DMS53 treated with DMSO at 0.1 percent for 48 hours (cell line): ENCODE results near the gene GPX7.

Experiments used
- DNase-seq: peaks from one replicate; lab custom pipeline; 2025; ENCODE audit not compliant: unreplicated experiment; lab: John Stamatoyannopoulos, UW

The GPX7 gene

GRCh38 chr1:52628614-52629324, 26.6 kb downstream of the GPX7 start:
- no peak for DNase-seq

DNA sequence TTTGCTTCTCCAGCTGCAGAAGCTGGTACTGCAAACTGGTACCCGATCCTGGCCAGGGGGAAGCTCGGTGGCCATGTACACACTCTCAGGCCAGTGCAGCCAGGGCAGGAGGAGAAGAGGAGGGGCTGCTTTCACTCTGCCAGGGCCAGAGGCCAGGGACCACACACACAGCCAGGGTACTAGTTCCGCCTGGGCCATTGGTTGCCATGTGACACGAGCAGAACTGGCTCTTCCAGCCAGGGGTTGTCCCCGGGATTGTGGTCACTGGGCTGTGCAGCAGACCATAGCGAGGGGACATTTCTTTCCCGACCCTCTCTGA, 27.1 kb downstream of the GPX7 start:
- peak; percentile 11 for DNase-seq

DNA sequence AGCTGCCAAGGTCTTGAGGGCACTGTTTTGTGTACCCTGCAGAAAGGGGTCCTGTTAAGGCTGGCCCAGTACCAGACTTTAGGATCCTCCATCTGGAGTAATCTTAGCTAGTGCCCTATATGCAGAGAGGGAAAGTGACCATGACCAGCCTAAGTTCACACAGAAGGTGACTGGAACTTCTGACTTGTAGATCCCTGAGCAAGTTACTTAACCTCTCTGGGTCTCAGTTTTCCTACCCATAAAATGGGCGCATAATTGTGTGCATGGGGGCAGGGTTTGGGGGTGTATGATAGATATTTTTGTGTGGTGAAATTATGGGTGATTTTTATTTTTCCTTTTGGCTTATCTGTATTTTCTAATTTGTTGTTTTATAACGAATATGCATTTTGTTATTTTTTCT, 27.5 kb downstream of the GPX7 start:
- DNase-seq, result no peak

DNA sequence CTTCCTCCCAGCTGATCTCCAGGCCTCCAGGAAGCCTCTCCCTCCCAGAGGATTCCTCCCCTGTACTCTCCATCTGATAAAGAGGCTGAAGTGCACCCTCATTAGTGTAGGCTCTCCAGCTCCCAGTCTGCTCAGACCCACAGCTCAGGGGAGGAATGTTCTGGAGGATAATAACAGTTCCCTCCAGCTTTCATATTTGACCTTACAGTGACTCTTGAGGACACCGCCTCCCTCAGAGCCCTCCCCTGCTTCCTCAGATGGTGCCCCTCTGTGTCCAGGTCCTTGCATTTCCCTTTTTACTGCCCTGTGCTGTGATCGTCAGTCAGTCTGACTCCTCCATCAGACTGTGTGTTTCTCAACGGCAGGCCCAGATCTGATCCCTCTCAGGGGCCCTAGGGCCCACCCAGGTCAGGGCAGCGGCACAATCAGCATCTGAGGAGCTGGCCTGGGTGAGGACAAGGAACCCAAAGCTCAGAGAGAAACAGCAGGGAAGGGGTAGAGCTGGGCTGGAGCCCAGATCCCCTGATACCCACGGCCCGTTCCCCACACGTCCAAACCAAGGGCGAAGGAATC, 29.7 kb downstream of the GPX7 start:
- no peak for DNase-seq

DNA sequence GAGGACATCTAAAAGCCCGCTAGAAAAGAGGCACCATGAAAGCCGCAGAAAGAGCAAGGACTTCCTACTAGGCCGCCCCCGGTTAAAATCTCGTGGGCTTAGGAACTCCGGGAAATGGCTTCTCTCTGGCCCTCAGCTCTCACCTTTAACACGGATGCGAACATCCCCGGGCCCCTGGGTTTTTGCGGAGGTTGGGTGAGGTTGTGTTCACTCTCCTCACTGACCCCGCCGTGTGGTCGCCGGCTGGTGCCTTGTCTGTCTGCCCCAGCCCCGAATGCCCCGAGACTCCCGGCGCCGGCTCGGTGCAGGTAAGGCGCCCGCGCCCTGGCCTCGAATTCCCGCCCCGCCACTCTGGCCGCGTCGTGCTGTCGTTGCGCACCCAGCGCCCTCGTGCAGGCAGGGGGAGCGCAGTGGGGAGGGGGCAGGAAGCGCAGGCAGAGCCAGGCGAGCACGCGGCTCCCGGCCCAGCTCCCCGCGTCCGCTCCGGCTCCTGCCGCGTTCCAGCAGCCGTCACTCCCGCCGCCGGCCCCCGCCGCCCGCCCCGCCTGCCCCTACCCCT, 30.6 kb downstream of the GPX7 start, which contains the start of gene SHISAL2A:
SHISAL2A (plus strand) TSS at position 437 of the 559 bp plus-strand sequence. CDS start 326 bp downstream, outside the sequence.
- DNase-seq, result peak; percentile 64

DNA sequence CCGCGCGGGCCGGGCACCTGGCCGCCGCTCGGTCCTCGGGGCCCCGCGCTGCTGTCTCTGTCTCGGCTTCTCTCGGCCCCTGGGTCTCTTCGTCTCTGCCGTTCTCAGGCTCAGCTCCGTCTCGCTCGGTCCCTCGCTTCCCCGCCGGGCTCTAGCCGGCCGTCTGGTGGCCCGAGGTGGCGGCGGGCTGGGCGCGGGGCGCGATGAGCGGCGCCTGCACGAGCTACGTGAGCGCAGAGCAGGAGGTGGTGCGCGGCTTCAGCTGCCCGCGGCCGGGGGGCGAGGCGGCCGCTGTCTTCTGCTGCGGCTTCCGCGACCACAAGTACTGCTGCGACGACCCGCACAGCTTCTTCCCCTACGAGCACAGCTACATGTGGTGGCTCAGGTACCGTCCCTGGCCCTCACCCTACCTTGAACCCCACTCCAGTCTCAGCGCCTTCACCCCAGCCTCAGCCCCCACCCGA, 31.2 kb downstream of the GPX7 start:
- DNase-seq, result peak; percentile 64

GRCh38 chr1:52634111-52634510, 31.9 kb downstream of the GPX7 start:
- DNase-seq, result no peak

- DNase-seq, result peak; percentile 12
Observed at GRCh38 chr1:52635321-52636089, 33.3 kb downstream of the GPX7 start.

DNA sequence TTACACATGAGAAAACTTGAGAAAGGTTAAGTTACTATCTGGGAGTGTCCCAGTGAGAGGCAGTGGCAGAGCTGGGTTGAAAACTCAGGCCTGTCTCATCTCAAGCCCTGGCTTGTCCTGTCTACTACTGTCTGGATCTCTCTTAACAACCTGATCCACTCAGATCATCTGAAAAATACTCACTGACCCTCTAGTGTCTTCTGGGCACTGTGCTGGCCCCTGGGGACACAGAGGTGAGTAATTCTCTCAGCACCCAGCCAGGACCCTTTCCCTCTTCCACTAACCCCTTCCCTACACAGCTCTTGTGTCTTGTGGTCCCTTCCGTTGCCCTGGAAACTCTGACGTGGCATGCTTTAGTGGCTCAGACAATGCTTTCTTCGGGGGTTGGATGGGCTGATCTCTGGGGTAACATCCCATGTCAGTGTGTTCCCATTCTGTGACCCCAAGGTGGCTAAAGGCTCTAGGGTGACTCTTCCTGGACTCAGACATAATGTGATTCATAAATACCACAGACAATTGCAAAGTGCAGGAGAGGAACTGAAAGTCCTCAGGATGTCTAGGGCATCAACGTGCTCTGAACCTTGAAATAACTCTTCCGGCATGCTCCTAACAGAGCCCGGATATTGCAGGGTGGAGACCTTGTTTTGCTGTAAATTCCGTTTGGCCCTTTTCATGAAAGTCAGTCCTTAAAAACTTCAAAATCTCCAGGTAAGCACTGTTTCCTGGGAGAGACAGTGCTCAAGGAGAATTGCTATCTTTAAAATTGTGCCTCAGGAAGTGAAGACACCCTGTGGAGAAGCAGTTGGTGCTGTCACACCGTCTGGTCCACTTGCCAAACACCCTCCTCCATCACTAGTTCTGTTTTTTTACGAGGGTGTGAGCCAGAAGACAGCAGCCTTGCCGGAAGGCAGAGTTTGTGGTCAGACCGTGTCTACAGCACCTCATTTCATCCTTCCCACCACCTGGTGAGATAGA, 34.8 kb downstream of the GPX7 start:
- no peak for DNase-seq

- no peak for DNase-seq
Observed at GRCh38 chr1:52637946-52638345, 35.8 kb downstream of the GPX7 start.

- DNase-seq, result no peak
Observed at GRCh38 chr1:52640697-52641096, 38.5 kb downstream of the GPX7 start.

DNA sequence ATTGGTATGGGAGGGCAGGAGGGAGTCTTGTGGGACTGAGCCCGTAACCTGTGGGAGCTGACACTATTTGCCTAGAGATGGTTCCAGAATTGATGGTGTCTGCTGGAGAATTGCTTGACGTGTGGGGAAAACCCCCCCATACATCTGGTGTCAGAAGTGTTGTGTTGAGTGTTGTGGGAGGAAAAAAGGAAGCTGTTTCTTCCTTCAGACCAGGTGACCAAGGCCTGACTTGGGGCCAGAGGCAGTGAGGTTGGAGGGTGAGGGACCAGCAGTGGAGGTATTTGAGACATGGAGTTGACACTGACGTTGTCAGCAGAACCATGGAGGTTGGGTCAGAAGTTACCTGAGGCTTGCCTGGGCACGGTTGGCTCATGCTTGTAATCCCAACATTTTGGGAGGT, 39.1 kb downstream of the GPX7 start:
- no peak for DNase-seq

GRCh38 chr1:52645261-52645660, 43.1 kb downstream of the GPX7 start:
- DNase-seq, result no peak

DNA sequence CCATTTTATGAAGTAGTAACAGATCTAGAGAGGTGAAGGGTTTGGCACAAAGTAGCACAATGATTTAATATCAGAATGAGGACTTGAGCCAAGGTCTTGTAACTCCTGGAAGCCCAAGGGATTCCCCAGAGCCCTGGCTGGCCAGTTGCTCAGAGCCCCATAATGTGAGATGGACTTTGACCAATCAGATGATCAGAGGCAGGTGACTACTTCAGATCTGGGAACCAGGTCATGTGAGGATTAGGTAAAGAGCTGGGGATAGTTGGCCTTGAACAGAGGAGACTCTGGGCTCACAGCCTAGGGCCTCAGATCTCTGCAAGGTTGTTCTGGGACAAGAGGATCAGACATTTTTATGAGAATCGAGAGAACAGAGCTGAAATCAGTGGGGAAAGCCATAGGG, 49.7 kb downstream of the GPX7 start:
- no peak for DNase-seq

- no peak for DNase-seq
Observed at GRCh38 chr1:52653207-52653849, 51.2 kb downstream of the GPX7 start.

- DNase-seq, result no peak
Observed at GRCh38 chr1:52654063-52654462, 51.9 kb downstream of the GPX7 start.

- DNase-seq, result no peak
Observed at GRCh38 chr1:52657702-52658101, 55.5 kb downstream of the GPX7 start.
